Immature natural killer cell (primary cell): Measurements from ENCODE around the gene RBM47. TPM values are rescaled to one million over a fixed set of nuclear protein-coding genes. Genes with fewer than 3 reads are reported as not detected.
"Not testable (repeated sequence)": the region's sequence is repeated elsewhere in the genome, so short reads cannot be mapped to it uniquely, and the experiment has no call there.

Source experiments
- DNase-seq, 3 donors: peaks; one replicate each; pipeline ENCODE4 v3.0.0; 2022; ENCODE audit warnings: mixed read lengths in 1 of 3
- H3K27ac Mint-ChIP-seq, 6 donors: one replicate each; pipeline ENCODE4 v1.8.0; 2020; ENCODE audit warnings: mixed read lengths in 6 of 6, mild to moderate bottlenecking in 5 of 6, inconsistent platforms in 4 of 6, moderate library complexity in 3 of 6
- H3K27me3 Mint-ChIP-seq, 3 donors: one replicate each; pipeline ENCODE4 v1.8.0; 2020 to 2021; ENCODE audit warnings: low read depth in 3 of 3, mild to moderate bottlenecking in 3 of 3, mixed read lengths in 3 of 3, moderate library complexity in 3 of 3, inconsistent platforms in 1 of 3
- H3K36me3 Mint-ChIP-seq, 3 donors: one replicate each; pipeline ENCODE4 v1.8.0; 2020; ENCODE audit warnings: mixed read lengths in 3 of 3, inconsistent platforms in 2 of 3, mild to moderate bottlenecking in 2 of 3
- H3K4me1 Mint-ChIP-seq, 2 donors: one replicate each; pipeline ENCODE4 v1.8.0; 2020; ENCODE audit warnings: inconsistent platforms in 2 of 2, mild to moderate bottlenecking in 2 of 2, mixed read lengths in 2 of 2, moderate library complexity in 1 of 2
- H3K4me3 Mint-ChIP-seq, 5 donors: one replicate each; pipeline ENCODE4 v1.8.0; 2020; ENCODE audit warnings: mild to moderate bottlenecking in 5 of 5, mixed read lengths in 5 of 5, inconsistent platforms in 3 of 5, moderate library complexity in 3 of 5
- H3K9me3 Mint-ChIP-seq, 6 donors: one replicate each; pipeline ENCODE4 v1.8.0; 2020; ENCODE audit warnings: mild to moderate bottlenecking in 6 of 6, mixed read lengths in 6 of 6, inconsistent platforms in 4 of 6, moderate library complexity in 3 of 6
- polyA plus RNA-seq, 3 donors: library from polyadenylated mRNA; unstranded; fragments of 300-500 nt; fragmentation: Illumina TruSeq; gene quantifications; one replicate each; pipeline ENCODE4 v1.2.3, GENCODE V29; 2021

Gene RBM47
- polyA plus RNA-seq, 3 donors from 2014 or later: 0.24 to 1.9 (median 0.49) TPM

DNA sequence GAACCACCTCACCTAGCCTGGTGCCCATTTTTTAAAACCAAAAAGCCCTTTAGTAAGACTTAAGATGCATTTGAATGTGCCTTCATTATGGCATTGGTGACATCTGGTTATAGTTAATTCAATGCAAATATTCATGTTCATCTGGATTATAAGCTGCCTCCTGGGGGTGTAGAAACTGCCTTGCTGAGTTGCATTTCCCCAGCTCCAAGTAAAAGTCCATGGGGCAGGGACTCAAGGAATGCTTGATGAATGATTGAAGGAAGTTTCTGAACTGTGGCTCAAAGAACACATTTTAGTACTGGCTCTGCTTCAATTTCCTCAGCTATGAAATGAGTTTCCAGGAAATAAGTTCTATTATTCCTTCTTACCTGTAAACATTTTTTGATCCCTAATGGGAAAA, 18.5 kb upstream of the RBM47 start:
- Mint-ChIP-seq H3K36me3 (no peaks in the 10 kb centered on the region), H3K9me3 (peaks cover 0 to 4% (median 0%) of the 10 kb centered on the region in 6 donors), H3K4me3 (no peak overlapping the region), H3K27ac (no peak overlapping the region), H3K4me1 (no peaks in the 10 kb centered on the region), H3K27me3 (peaks cover 1 to 3% (median 2%) of the 10 kb centered on the region in 3 donors)
- no peak for DNase-seq

DNA sequence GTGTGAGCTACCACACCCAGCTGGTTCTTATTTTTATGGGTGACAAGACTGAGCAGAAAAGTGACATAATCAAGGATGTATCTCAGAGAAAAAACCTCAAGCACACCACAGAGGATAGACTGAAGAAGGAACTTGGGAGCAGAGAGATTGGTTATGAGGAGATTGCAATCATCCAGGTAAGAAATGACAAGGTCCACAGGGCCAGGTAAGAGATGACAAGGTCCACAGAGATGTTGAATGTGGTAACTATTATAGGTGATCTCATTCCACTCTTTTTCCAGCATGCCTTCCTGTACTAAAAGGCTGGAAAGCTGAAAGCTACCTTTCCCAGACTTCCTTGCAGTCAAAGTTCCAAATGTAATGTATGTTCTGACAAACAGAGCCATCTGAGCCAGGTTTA, 15.9 kb upstream of the RBM47 start:
- H3K9me3 Mint-ChIP-seq: peaks cover 0 to 2% (median 0%) of the 10 kb centered on the region in 6 donors
- no peak overlapping the region for H3K27ac Mint-ChIP-seq
- peaks cover 1 to 2% (median 2%) of the 10 kb centered on the region in 3 donors for H3K27me3 Mint-ChIP-seq
- H3K4me3 Mint-ChIP-seq: no peak overlapping the region
- H3K4me1 Mint-ChIP-seq: no peaks in the 10 kb centered on the region
- no peak for DNase-seq
- no peaks in the 10 kb centered on the region for H3K36me3 Mint-ChIP-seq

DNA sequence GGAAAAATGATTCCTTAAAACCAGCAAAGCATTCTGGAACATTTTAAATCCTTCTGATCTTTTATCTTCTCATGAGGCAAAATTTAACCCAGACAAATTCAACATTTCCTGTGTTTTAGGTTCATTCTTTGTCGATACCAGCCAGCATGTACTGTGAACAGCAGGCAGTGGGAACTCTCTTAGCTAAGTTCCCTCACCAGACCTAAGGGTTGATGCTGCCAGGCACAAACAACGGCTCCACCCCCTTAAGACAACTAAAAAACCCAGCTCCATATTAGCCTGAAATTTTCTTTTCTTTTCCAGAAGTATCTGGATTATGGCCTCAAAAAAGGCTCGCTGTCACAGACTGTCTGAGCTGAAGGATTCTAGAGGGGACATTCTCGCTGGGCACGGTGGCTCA, 2.4 kb upstream of the RBM47 start:
- no peak for DNase-seq
- Mint-ChIP-seq H3K27ac (no peak overlapping the region), H3K4me3 (no peak overlapping the region), H3K4me1 (peaks cover 5 to 13% of the 10 kb centered on the region in 2 donors), H3K36me3 (peaks cover 0 to 6% (median 0%) of the 10 kb centered on the region in 3 donors), H3K27me3 (peaks cover 7 to 18% (median 12%) of the 10 kb centered on the region in 3 donors), H3K9me3 (no peaks in the 10 kb centered on the region)

DNA sequence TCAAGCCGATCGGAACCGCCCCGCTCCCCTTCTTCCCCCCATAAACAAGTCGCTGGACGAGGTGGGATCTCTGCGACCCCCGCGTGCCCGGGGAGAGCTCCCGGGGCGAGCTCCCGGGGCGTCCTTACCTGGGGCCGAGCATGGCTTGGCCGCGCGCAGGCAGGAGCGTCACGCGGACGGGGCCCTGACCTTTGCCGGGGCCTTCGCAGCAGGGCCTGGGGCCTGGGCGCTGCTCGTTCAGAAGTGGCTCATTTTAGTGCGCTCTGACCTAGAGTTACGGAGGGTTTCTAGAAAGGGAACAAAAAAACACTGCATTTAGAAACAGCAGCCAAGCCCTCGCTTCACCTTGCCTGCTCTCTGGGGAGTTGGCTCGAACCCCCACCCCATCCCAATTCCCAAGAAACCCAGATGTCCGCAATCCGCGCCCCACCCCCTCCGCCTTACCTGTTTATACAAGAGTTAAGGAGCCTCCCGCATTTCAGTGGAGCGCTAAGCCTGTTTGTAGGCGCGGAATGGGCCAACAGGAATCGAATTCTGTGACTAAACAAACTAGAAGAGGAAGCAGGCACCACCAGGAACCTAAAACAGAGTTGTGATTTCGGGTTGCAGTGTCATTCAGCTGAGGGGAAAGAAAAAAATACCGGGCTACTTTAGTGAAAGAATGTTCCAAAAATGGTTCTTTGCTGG, 814 bp upstream of the RBM47 start:
- no peak overlapping the region for H3K27ac Mint-ChIP-seq
- peaks cover 0 to 3% (median 0%) of the 10 kb centered on the region in 6 donors for H3K9me3 Mint-ChIP-seq
- peak overlapping the region in 3 of 5 donors; percentile 54 to 82 (median 81) for H3K4me3 Mint-ChIP-seq
- H3K27me3 Mint-ChIP-seq: peaks cover 6 to 22% (median 13%) of the 10 kb centered on the region in 3 donors
- H3K4me1 Mint-ChIP-seq: peaks cover 5 to 13% of the 10 kb centered on the region in 2 donors
- DNase-seq: no peak
- H3K36me3 Mint-ChIP-seq: peaks cover 0 to 6% (median 0%) of the 10 kb centered on the region in 3 donors

DNA sequence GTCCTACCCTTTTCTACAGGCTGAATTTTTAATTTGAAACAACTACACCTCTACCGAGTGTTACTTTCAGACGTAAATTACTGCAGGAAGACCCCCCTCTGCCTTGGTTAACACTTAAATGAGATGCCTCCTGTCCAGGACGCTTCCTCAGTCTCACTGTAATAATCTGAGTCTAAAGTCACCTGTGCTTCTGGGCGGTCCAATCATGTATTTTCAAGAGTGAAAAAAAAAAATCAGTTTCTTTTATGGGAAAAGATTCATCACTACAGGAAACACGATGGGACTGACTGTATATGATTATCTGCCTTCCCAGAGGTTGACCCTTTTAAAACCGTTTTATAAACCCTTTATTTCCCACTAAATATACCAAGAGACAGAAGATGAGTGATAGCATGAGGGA, 776 bp downstream of the RBM47 start:
- no peak overlapping the region for H3K27ac Mint-ChIP-seq
- H3K27me3 Mint-ChIP-seq: peaks cover 6 to 25% (median 13%) of the 10 kb centered on the region in 3 donors
- peaks cover 5 to 13% of the 10 kb centered on the region in 2 donors for H3K4me1 Mint-ChIP-seq
- no peak for DNase-seq
- H3K4me3 Mint-ChIP-seq: peak overlapping the region in 4 of 5 donors; percentile 54 to 64 (median 59)
- peaks cover 0 to 3% (median 0%) of the 10 kb centered on the region in 6 donors for H3K9me3 Mint-ChIP-seq
- H3K36me3 Mint-ChIP-seq: peaks cover 0 to 6% (median 0%) of the 10 kb centered on the region in 3 donors

DNA sequence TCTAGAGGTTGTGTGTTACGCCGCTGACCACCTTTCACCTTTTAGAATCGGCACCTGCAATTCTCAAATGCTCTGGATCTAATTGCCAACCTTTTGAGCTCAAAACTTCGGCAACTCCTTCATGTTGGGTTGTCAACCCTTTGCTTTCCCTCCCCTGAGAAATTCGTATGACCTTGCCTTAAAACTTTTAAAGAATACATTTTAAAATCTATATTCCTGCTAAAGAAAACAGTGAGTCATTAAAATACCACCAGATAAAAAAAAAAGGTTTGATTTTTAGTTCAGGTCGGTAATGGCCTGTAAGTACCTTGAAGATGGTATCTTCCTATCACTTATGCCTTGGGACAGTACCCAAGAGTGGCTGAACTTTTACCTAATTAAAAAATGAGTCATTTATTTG, 1.3 kb downstream of the RBM47 start:
- H3K4me1 Mint-ChIP-seq: peaks cover 5 to 13% of the 10 kb centered on the region in 2 donors
- not testable (repeated sequence) for H3K4me3 Mint-ChIP-seq, H3K36me3 Mint-ChIP-seq, H3K27ac Mint-ChIP-seq, H3K9me3 Mint-ChIP-seq, DNase-seq
- peaks cover 6 to 25% (median 13%) of the 10 kb centered on the region in 3 donors for H3K27me3 Mint-ChIP-seq

DNA sequence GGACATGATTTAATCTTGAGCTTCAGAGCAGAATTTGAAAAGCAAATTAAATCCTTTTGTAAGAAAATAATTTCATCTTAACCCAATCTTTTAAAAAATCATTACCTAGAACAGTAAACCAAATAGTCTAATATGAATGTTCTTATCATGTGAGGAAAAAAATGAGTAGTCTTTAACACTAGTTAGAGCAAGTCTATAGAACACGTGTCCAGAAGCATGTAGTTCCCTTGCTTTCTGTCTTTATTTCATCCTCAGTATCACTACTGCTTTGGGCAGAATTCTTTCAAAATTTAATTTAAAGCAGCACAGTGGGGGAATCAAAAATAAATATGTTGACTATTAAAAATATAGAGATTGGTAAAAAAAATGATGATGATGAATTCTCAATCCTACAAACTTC, 2.1 kb downstream of the RBM47 start:
- peaks cover 0 to 3% (median 0%) of the 10 kb centered on the region in 6 donors for H3K9me3 Mint-ChIP-seq
- H3K36me3 Mint-ChIP-seq: peaks cover 0 to 6% (median 0%) of the 10 kb centered on the region in 3 donors
- no peak for DNase-seq
- no peak overlapping the region for H3K4me3 Mint-ChIP-seq
- peaks cover 5 to 13% of the 10 kb centered on the region in 2 donors for H3K4me1 Mint-ChIP-seq
- H3K27ac Mint-ChIP-seq: no peak overlapping the region
- peaks cover 8 to 23% (median 12%) of the 10 kb centered on the region in 3 donors for H3K27me3 Mint-ChIP-seq

DNA sequence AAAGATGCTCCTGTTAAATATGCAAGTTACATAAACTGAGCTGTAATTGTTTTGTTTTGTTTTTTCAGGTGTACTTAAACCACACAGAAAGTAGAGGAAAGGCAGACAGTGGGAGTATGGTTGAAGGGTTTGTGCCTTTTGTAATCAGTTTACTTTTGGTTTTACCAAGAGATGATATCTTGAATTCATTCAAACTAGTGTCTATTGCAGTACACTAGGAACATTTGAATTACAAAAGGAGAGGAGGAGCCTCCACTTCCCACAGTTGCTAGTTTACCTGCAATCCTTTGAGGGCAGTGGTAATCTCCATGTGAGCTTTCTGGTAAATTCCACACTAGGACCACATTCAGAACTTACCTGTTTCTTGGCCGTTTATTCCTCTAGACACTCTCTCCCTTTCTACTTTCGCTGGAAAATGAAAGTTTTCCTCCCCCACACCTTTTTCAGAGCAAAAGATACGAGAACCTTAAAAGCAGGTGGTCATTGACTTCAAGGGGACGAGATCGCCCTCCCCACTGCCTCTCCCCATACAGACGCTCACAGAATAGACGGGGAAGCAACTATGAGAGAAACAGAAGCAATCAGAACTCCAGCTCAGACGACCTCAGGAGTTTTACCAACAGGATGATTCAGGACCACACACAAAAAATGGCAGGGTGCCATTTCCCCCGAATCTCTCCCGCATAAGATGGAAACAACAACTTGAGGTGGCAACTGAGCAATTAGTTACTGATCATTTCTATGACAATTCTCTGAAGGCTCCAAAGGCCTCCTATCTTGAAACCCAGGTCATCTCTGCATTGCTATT, 3.3 kb downstream of the RBM47 start:
- Mint-ChIP-seq H3K4me1 (peaks cover 9 to 20% of the 10 kb centered on the region in 2 donors), H3K9me3 (peaks cover 0 to 3% (median 0%) of the 10 kb centered on the region in 6 donors), H3K36me3 (peaks cover 0 to 6% (median 0%) of the 10 kb centered on the region in 3 donors), H3K27me3 (peaks cover 6 to 18% (median 10%) of the 10 kb centered on the region in 3 donors), H3K4me3 (no peak overlapping the region), H3K27ac (no peak overlapping the region)
- no peak for DNase-seq

DNA sequence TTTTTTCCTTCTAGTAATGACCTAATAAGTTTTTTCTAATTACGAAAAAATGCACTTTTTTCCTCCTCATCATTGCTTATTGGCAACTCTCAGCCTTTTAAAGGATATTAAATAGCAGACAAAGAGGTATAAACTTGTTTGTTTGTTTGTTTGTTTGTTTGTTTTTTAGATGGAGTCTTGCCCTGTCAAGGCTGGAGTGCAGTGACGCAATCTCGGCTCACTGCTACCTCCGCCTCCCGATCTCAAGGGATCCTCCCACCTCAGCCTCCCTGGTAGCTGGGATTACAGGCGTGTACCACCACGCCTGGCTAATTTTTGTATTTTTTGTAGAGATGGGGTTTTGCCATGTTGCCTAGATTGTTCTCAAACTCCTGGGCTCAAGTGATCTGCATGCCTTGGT, 6.0 kb downstream of the RBM47 start:
- H3K27ac Mint-ChIP-seq: no peak overlapping the region
- peaks cover 4 to 7% of the 10 kb centered on the region in 2 donors for H3K4me1 Mint-ChIP-seq
- no peak overlapping the region for H3K4me3 Mint-ChIP-seq
- H3K27me3 Mint-ChIP-seq: peaks cover 3 to 8% (median 6%) of the 10 kb centered on the region in 3 donors
- no peak for DNase-seq
- H3K9me3 Mint-ChIP-seq: peaks cover 0 to 3% (median 0%) of the 10 kb centered on the region in 6 donors
- no peaks in the 10 kb centered on the region for H3K36me3 Mint-ChIP-seq

DNA sequence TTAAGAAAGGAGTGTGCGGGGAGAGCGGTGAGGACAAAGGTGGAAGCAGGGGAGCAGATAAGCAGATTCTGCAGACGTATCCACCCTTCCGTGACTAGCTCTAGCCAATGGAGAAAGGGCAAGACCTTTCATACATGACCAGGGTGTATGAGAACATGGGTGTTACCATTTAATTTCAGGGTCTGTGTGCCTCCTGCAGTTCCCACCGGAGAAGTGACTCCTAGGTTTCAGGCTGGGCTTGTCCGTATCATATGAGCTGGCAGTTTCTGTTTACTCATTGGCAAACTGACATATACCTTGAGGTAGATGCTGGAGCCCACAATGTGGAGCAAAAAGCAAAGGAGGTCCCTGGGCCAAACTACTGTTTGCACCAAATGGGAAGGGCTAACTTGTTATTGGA, 6.8 kb downstream of the RBM47 start:
- no peak for DNase-seq
- H3K4me1 Mint-ChIP-seq: peaks cover 4 to 7% of the 10 kb centered on the region in 2 donors
- H3K27ac Mint-ChIP-seq: no peak overlapping the region
- no peak overlapping the region for H3K4me3 Mint-ChIP-seq
- peaks cover 0 to 3% (median 0%) of the 10 kb centered on the region in 6 donors for H3K9me3 Mint-ChIP-seq
- H3K27me3 Mint-ChIP-seq: peaks cover 3 to 8% (median 4%) of the 10 kb centered on the region in 3 donors
- H3K36me3 Mint-ChIP-seq: no peaks in the 10 kb centered on the region

DNA sequence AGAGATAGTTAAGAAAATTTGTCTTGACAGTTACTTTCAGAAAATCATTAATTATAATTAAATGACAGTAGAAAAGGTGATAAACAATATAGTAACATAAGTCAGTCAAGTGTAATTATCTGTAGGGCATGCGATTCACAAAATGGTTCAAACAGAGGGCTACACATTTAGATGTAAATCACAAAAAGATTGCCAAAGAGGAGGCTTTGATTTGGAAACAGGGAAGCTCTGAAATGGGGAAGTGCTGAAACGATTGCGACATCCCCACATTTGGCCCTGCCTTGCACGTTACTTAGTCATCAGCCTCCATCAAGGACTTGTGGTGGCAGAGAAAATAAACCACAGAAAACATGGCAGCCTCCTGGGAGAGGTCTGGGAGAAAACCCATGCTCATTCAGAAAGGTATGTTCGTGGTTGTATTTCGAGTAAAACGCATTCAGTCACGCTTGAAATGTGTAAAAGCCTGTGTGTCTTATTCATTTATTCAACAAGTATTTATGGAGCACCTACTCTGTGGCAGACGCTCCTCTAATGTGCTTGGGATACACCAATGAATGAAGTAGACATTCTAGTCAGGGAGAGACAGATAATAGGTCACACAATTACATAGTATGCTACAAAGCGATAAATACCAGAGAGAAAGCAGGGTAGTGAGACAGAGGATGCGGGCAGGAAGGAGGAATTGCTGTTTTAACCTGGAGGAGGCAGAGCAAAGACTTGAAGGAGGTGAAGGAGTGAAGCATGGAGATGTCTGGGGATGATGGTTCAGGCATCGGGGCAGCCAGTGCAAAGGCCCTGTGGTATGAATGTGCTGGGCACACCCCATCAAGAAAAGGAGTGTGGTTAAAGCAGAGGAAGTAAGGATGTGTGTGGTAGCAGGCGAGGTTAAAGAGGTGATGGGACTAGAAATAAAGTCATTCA, 7.8 kb downstream of the RBM47 start:
- Mint-ChIP-seq H3K9me3 (peaks cover 0 to 3% (median 0%) of the 10 kb centered on the region in 6 donors), H3K27ac (no peak overlapping the region), H3K27me3 (peaks cover 2 to 9% (median 4%) of the 10 kb centered on the region in 3 donors), H3K4me1 (peaks cover 4 to 7% of the 10 kb centered on the region in 2 donors), H3K4me3 (no peak overlapping the region), H3K36me3 (no peaks in the 10 kb centered on the region)
- peak in 1 of 3 donors; percentile 3 for DNase-seq

DNA sequence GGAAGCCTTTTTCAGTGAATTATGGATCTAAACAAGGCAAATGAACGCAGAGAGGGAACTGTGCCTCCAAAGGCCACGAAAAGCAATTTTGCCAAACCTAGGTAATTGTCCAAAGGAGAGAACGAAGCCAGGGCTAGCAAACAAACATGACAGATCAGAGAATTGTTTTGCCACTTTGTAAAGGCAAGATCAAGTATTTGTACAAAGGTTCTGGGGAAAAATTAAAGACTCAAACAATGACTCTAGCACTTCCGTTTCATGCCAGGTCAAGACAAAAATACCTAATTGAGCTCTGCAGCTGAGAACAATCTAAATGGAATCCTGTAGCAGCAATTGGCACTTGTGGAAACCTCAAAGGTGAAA, 8.5 kb downstream of the RBM47 start:
- Mint-ChIP-seq H3K27me3 (peaks cover 2 to 7% (median 4%) of the 10 kb centered on the region in 3 donors), H3K27ac (no peak overlapping the region), H3K4me3 (no peak overlapping the region), H3K4me1 (peaks cover 4 to 7% of the 10 kb centered on the region in 2 donors), H3K36me3 (no peaks in the 10 kb centered on the region), H3K9me3 (peaks cover 0 to 3% (median 0%) of the 10 kb centered on the region in 6 donors)
- no peak for DNase-seq

DNA sequence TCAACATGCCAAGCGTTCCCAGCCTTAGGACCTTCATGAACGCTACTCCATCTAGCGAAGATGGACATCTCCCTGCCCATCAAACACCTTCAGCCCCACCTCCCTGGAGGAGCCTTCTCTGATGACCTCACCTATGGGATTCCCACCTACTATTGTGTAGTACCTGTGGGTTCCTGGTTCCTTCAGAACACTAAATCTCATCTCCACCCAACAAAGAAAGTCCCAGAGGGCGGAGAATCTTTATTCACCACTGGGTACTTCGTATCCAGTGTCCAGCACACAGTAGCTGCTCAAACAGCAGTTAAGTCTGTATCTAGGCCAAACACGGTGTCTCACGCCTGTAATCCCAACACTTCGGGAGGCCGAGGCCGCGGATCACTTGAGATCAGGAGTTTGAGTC, 10.1 kb downstream of the RBM47 start:
- peaks cover 2 to 9% (median 2%) of the 10 kb centered on the region in 3 donors for H3K27me3 Mint-ChIP-seq
- H3K27ac Mint-ChIP-seq: no peak overlapping the region

More for the DNA sequence above, 10.1 kb downstream of the RBM47 start:
- Mint-ChIP-seq H3K4me1 (peaks cover 4 to 7% of the 10 kb centered on the region in 2 donors), H3K9me3 (no peaks in the 10 kb centered on the region), H3K4me3 (no peak overlapping the region), H3K36me3 (no peaks in the 10 kb centered on the region)
- DNase-seq: no peak
